GM12873 (cell line): ENCODE data around the gene RNASEH2B.

Experiments
- CTCF ChIP-seq: IDR thresholded peaks from 2 replicates; pipeline ENCODE4 v1.5.1; 2012; ENCODE audit warnings: low read depth, mild to moderate bottlenecking, moderate library complexity, low read length, control low read depth; ENCODE audit not compliant: insufficient read depth; ENCODE audit errors: missing control alignments

Gene RNASEH2B

GRCh38 chr13:50873991-50874390 lies 35.6 kb upstream of the RNASEH2B start:
- no peak for TF ChIP-seq CTCF

- no peak for TF ChIP-seq CTCF
Measured at GRCh38 chr13:50882816-50883435, 26.7 kb upstream of the RNASEH2B start.

- no peak for TF ChIP-seq CTCF
Measured at GRCh38 chr13:50883728-50884127, 25.9 kb upstream of the RNASEH2B start.

- TF ChIP-seq CTCF: no peak
Measured at GRCh38 chr13:50884265-50884664, 25.3 kb upstream of the RNASEH2B start.

GRCh38 chr13:50887151-50887550 lies 22.4 kb upstream of the RNASEH2B start:
- TF ChIP-seq CTCF: no peak

GRCh38 chr13:50888362-50888761 lies 21.2 kb upstream of the RNASEH2B start:
- no peak for TF ChIP-seq CTCF

- no peak for TF ChIP-seq CTCF
Measured at GRCh38 chr13:50889317-50889716, 20.3 kb upstream of the RNASEH2B start.
